ENCODE results near the gene RNASE13. TPM values are rescaled to one million over a fixed set of nuclear protein-coding genes. Genes with fewer than 3 reads are reported as not detected.
"Not testable (repeated sequence)": the region's sequence is repeated elsewhere in the genome, so short reads cannot be mapped to it uniquely, and the experiment has no call there.

The RNASE13 gene
- total RNA-seq, 2 experiments from 2014 or later: not detected

DNA sequence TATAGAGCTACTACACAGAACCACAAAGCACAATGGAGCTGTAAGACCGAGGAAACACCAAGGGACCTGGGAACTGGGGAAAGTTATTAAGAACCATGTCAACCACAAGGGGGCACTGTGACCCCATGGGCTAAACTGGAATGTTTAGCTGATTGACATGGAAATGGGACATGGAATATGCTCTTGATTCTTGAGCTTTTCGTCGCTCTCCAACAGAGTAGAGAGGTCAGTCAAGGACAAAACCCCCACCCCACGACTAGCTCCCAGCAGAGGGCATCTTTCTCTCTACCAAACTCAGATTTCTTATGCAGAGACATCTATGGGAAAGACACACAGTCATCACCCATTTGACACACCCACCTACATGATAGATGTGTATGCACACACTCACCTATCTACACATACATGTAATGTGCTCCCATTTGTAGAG, 19.8 kb downstream of the RNASE13 start:
- Mint-ChIP-seq H3K27ac (no peak overlapping the region), H3K9me3 (no peaks in the 10 kb centered on the region), H3K4me3 (no peak overlapping the region), H3K27me3 (peaks cover 12% of the 10 kb centered on the region), H3K4me1 (ENCODE audit: low read depth) (no peaks in the 10 kb centered on the region), H3K36me3 (ENCODE audit: low read depth) (no peaks in the 10 kb centered on the region)
- DNase-seq: peak; percentile 86
- intact Hi-C loops (cut with micrococcal nuclease): loop anchor here (1.0 to 2.0 kb wide), 2 partner anchors 26 to 78 kb away; no protein-coding TSS in a partner anchor
- CTCF ChIA-PET: interaction anchor here (0.7 to 15.2 kb wide), 48 partner anchors 9 to 721 kb away, joined by 3 to 267 read pairs (median 7); partner anchors contain the start of genes ARHGEF40, NDRG2, OR5AU1 and RNASE13
- peak; percentile 73 for ATAC-seq
- TF ChIP-seq, protein P1, sequence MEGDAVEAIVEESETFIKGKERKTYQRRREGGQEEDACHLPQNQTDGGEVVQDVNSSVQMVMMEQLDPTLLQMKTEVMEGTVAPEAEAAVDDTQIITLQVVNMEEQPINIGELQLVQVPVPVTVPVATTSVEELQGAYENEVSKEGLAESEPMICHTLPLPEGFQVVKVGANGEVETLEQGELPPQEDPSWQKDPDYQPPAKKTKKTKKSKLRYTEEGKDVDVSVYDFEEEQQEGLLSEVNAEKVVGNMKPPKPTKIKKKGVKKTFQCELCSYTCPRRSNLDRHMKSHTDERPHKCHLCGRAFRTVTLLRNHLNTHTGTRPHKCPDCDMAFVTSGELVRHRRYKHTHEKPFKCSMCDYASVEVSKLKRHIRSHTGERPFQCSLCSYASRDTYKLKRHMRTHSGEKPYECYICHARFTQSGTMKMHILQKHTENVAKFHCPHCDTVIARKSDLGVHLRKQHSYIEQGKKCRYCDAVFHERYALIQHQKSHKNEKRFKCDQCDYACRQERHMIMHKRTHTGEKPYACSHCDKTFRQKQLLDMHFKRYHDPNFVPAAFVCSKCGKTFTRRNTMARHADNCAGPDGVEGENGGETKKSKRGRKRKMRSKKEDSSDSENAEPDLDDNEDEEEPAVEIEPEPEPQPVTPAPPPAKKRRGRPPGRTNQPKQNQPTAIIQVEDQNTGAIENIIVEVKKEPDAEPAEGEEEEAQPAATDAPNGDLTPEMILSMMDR (IDR thresholded peaks at IDR 0.05): peak; percentile 89
- POLR2A ChIA-PET: interaction anchor here (0.9 to 2.2 kb wide), 9 partner anchors 9 to 90 kb away, joined by 3 to 8 read pairs (median 4); no protein-coding TSS in a partner anchor

DNA sequence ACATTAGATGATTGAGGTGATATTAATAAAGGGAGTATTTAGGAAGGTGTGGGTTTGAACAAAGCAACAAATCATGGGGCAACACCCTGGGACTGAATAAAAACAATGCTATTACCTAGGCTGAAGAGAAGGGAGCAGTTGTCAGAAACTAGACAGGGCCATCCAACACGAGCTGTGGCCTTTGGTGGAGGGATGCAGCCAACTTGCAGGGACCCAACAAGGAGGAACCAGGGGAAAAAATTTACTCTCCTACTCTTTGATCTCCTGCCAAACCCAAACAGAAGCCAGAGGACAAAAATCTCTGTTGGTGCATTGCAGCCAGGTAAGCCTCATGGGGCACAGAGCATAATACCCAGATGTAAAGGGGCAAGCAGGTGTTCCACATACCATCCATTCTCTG, 23.5 kb downstream of the RNASE13 start:
- no peak for ATAC-seq
- TF ChIP-seq, protein P1 (IDR thresholded peaks at IDR 0.05): no peak
- ChIA-PET CTCF (interaction anchor here (1.7 to 15.2 kb wide), 6 partner anchors 10 to 138 kb away, joined by 5 to 267 read pairs (median 213); partner anchors contain the start of genes RNASE7, SLC39A2, TMEM253 and ZNF219), POLR2A (interaction anchor here (0.9 to 1.2 kb wide), 3 partner anchors 29 to 93 kb away, joined by 3 read pairs; no protein-coding TSS in a partner anchor)
- Mint-ChIP-seq H3K4me3 (no peak overlapping the region), H3K4me1 (ENCODE audit: low read depth) (no peaks in the 10 kb centered on the region), H3K9me3 (no peaks in the 10 kb centered on the region), H3K36me3 (ENCODE audit: low read depth) (no peaks in the 10 kb centered on the region), H3K27ac (no peak overlapping the region), H3K27me3 (peaks cover 12% of the 10 kb centered on the region)
- DNase-seq: no peak
- intact Hi-C loops (cut with micrococcal nuclease): no loop called here

GRCh38 chr14:21009721-21010120, 24.9 kb downstream of the RNASE13 start:
- CTCF ChIA-PET: interaction anchor here (1.5 to 12.4 kb wide), 4 partner anchors 9 to 38 kb away, joined by 6 to 218 read pairs (median 110); partner anchors contain the start of genes RNASE7 and SLC39A2
- ATAC-seq; POLR2A ChIA-PET; H3K4me3 Mint-ChIP-seq; H3K4me1 Mint-ChIP-seq (ENCODE audit: low read depth); DNase-seq; H3K9me3 Mint-ChIP-seq; H3K36me3 Mint-ChIP-seq (ENCODE audit: low read depth); H3K27ac Mint-ChIP-seq; intact Hi-C loops (cut with micrococcal nuclease): not testable (repeated sequence)
- H3K27me3 Mint-ChIP-seq: peaks cover 12% of the 10 kb centered on the region

DNA sequence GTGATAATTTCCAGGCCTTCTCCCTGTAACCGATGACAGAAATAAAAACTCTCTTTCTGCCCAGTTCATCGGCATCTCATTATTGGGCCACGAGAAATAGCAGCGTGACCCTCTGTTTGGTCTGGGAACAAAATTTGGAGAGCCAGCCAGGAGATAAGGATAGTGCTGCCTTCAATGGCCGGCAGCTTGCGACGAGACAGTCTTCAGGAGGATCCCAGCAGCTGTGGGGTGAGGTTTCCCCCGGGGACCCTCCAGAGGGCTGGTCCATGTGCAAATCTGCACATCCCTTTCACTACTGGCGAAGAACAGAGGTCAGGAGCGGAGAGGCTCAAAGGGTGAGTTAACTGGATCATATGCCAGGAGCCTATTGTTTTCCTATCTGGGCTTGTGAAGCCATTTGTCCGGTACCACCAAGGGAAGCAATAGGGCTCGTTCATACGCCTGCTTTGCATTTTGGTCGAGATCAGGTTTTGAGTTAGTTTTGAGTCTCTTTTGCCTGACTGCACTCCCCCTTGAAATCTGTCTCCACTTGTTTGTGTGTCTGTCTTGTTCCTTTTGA, 30.7 kb downstream of the RNASE13 start:
- TF ChIP-seq, protein P1 (IDR thresholded peaks at IDR 0.05): no peak
- Mint-ChIP-seq H3K27ac (no peak overlapping the region), H3K4me3 (no peak overlapping the region), H3K27me3 (no peaks in the 10 kb centered on the region), H3K36me3 (ENCODE audit: low read depth) (no peaks in the 10 kb centered on the region), H3K9me3 (no peaks in the 10 kb centered on the region), H3K4me1 (ENCODE audit: low read depth) (no peaks in the 10 kb centered on the region)
- ChIA-PET CTCF (interaction anchor here (0.5 to 12.6 kb wide), 3 partner anchors 12 to 89 kb away, joined by 4 to 208 read pairs (median 5); no protein-coding TSS in a partner anchor), POLR2A (no interaction called here)
- intact Hi-C loops (cut with micrococcal nuclease): no loop called here
- DNase-seq (no peak), ATAC-seq (no peak)

- POLR2A ChIA-PET: no interaction called here
- Mint-ChIP-seq H3K4me3 (no peak overlapping the region), H3K36me3 (ENCODE audit: low read depth) (peaks cover 7% of the 10 kb centered on the region), H3K9me3 (no peaks in the 10 kb centered on the region), H3K4me1 (ENCODE audit: low read depth) (peaks cover 3% of the 10 kb centered on the region), H3K27ac (no peak overlapping the region), H3K27me3 (no peaks in the 10 kb centered on the region)
- CTCF ChIA-PET: interaction anchor here (1.3 to 12.6 kb wide), 2 partner anchors 14 to 29 kb away, joined by 3 to 208 read pairs; no protein-coding TSS in a partner anchor
- intact Hi-C loops (cut with micrococcal nuclease): no loop called here
- DNase-seq (no peak), ATAC-seq (no peak)
- TF ChIP-seq, protein P1 (IDR thresholded peaks at IDR 0.05): no peak
These were observed 33.4 kb downstream of the RNASE13 start for GRCh38 chr14:21001218-21001617.
